ENCODE data around the gene RIOX2. TPM values are rescaled to one million over a fixed set of nuclear protein-coding genes. Genes with fewer than 3 reads are reported as not detected.

The RIOX2 gene
- polyA plus RNA-seq, 3 donors = 15.3 to 18.7 (median 18.3) TPM

DNA sequence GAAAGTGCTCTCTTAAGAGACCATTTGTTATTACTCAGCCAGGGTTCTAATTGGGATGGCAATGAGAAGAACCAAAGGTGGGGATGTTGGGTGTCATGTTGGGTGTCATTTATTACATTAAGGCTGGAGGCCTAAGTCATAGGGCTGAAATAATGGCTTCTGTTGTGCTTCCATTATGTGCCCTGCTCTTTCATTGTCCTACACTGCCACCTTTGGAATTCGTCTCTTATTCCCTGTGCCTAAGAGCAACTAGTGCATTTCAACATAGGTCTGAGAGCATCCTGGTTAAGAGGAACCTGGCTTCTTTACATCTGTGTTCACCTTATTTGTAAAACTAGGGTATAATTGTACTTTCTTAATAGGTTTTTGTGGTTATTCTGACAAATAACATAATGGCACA lies 32.2 kb downstream of the RIOX2 start:
- Histone ChIP-seq H3K4me1 (ENCODE audit: control insufficient read depth in 1 of 2, insufficient read depth in 2 of 2, low read length in 2 of 2) (no peaks in the 10 kb centered on the region), H3K4me3 (replicated peaks in 1 of 3; ENCODE audit: low read depth in 2 of 3, low read length in 3 of 3) (no peak overlapping the region), H3K9me3 (replicated peaks in 1 of 2; ENCODE audit: control insufficient read depth in 1 of 2, insufficient read depth in 1 of 2, low read length in 2 of 2) (no peaks in the 10 kb centered on the region), H3K4me2 (replicated peaks; ENCODE audit: extremely low read depth, low read length, poor library complexity, severe bottlenecking) (no peak overlapping the region), H2AFZ (ENCODE audit: insufficient read depth, low read depth, low read length, poor library complexity, severe bottlenecking) (no peak overlapping the region), H3K27ac (ENCODE audit: low read depth in 1 of 2, low read length in 2 of 2) (no peak overlapping the region), H3K9ac (ENCODE audit: insufficient read depth, low read length, poor library complexity, severe bottlenecking) (no peak overlapping the region), H3K27me3 (ENCODE audit: control insufficient read depth in 2 of 2, insufficient read depth in 2 of 2, low read length in 2 of 2) (no peaks in the 10 kb centered on the region), H3K36me3 (replicated peaks in 1 of 2; ENCODE audit: control insufficient read depth in 1 of 2, insufficient read depth in 2 of 2, low read length in 2 of 2) (peaks cover 80 to 93% of the 10 kb centered on the region in 2 donors), H3K79me2 (ENCODE audit: insufficient read depth, low read length) (no peaks in the 10 kb centered on the region), H4K20me1 (ENCODE audit: insufficient read depth, low read length) (no peaks in the 10 kb centered on the region)
- Mint-ChIP-seq H3K4me3 (no peak overlapping the region), H3K9me3 (peaks cover 0 to 3% (median 0%) of the 10 kb centered on the region in 7 donors), H3K4me1 (no peaks in the 10 kb centered on the region), H3K36me3 (peaks cover 63 to 78% of the 10 kb centered on the region in 2 donors), H3K27me3 (ENCODE audit: low read depth in 3 of 3) (no peaks in the 10 kb centered on the region), H3K27ac (no peak overlapping the region)
- no peak for DNase-seq
- WGBS (ENCODE audit: insufficient coverage) = no CpG with 5 or more reads among the region's 1 CpG
- TF ChIP-seq, protein P1, sequence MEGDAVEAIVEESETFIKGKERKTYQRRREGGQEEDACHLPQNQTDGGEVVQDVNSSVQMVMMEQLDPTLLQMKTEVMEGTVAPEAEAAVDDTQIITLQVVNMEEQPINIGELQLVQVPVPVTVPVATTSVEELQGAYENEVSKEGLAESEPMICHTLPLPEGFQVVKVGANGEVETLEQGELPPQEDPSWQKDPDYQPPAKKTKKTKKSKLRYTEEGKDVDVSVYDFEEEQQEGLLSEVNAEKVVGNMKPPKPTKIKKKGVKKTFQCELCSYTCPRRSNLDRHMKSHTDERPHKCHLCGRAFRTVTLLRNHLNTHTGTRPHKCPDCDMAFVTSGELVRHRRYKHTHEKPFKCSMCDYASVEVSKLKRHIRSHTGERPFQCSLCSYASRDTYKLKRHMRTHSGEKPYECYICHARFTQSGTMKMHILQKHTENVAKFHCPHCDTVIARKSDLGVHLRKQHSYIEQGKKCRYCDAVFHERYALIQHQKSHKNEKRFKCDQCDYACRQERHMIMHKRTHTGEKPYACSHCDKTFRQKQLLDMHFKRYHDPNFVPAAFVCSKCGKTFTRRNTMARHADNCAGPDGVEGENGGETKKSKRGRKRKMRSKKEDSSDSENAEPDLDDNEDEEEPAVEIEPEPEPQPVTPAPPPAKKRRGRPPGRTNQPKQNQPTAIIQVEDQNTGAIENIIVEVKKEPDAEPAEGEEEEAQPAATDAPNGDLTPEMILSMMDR (IDR thresholded peaks at IDR 0.05) = no peak
- intact Hi-C loops (cut with micrococcal nuclease) = no loop called here

GRCh38 chr3:97939401-97939800 lies 32.8 kb downstream of the RIOX2 start:
- H3K27me3 Mint-ChIP-seq (ENCODE audit: low read depth in 3 of 3) = no peaks in the 10 kb centered on the region
- peaks cover 0 to 3% (median 0%) of the 10 kb centered on the region in 7 donors for H3K9me3 Mint-ChIP-seq
- Histone ChIP-seq H2AFZ (ENCODE audit: insufficient read depth, low read depth, low read length, poor library complexity, severe bottlenecking) (no peak overlapping the region), H3K4me1 (ENCODE audit: control insufficient read depth in 1 of 2, insufficient read depth in 2 of 2, low read length in 2 of 2) (no peaks in the 10 kb centered on the region), H3K36me3 (replicated peaks in 1 of 2; ENCODE audit: control insufficient read depth in 1 of 2, insufficient read depth in 2 of 2, low read length in 2 of 2) (peaks cover 80 to 94% of the 10 kb centered on the region in 2 donors), H3K9me3 (replicated peaks in 1 of 2; ENCODE audit: control insufficient read depth in 1 of 2, insufficient read depth in 1 of 2, low read length in 2 of 2) (no peaks in the 10 kb centered on the region), H4K20me1 (ENCODE audit: insufficient read depth, low read length) (no peaks in the 10 kb centered on the region), H3K27ac (ENCODE audit: low read depth in 1 of 2, low read length in 2 of 2) (no peak overlapping the region), H3K9ac (ENCODE audit: insufficient read depth, low read length, poor library complexity, severe bottlenecking) (no peak overlapping the region), H3K79me2 (ENCODE audit: insufficient read depth, low read length) (no peaks in the 10 kb centered on the region), H3K4me2 (replicated peaks; ENCODE audit: extremely low read depth, low read length, poor library complexity, severe bottlenecking) (no peak overlapping the region), H3K4me3 (replicated peaks in 1 of 3; ENCODE audit: low read depth in 2 of 3, low read length in 3 of 3) (no peak overlapping the region), H3K27me3 (ENCODE audit: control insufficient read depth in 2 of 2, insufficient read depth in 2 of 2, low read length in 2 of 2) (no peaks in the 10 kb centered on the region)
- intact Hi-C loops (cut with micrococcal nuclease) = no loop called here
- no CpG with 5 or more reads among the region's 2 CpGs for WGBS (ENCODE audit: insufficient coverage)
- no peak overlapping the region for H3K4me3 Mint-ChIP-seq
- H3K4me1 Mint-ChIP-seq = no peaks in the 10 kb centered on the region
- no peak for DNase-seq
- no peak overlapping the region for H3K27ac Mint-ChIP-seq
- peaks cover 66 to 77% of the 10 kb centered on the region in 2 donors for H3K36me3 Mint-ChIP-seq
- TF ChIP-seq, protein P1 (IDR thresholded peaks at IDR 0.05) = no peak

Measured in CD14-positive monocyte (primary cell).